HG03280 (cell line): ENCODE data around the gene KYNU.
"Not testable (repeated sequence)": the region's sequence is repeated elsewhere in the genome, so short reads cannot be mapped to it uniquely, and the experiment has no call there.

Source experiments
- ATAC-seq: cut with Tn5 transposase; IDR thresholded peaks from one replicate; pipeline ENCODE4 v1.9.1; 2021; ENCODE audit warnings: mild to moderate bottlenecking, moderate library complexity; ENCODE audit not compliant: unreplicated experiment

KYNU gene

DNA sequence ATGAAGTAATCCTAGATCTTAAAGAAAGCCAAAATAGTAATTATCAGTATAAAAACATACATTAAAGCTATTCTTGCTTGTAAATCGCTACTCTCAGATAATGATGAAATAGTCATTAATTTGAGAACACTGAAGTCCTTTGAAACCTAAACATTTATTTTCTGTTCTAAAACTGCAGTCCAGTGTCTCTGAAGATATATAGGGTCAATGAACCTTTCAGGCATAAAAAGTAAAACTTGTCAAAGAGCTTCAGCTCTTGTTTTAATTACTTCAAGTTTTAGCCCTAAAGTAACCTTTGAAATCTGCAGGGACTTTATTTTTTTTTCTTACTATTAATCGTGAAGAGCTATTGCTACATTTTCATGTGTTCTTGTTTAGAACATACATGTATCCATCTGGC is 116.3 kb downstream of the KYNU start:
- no peak for ATAC-seq

GRCh38 chr2:142994665-142995064 is 117.2 kb downstream of the KYNU start:
- no peak for ATAC-seq

GRCh38 chr2:142997231-142997630 is 119.8 kb downstream of the KYNU start:
- no peak for ATAC-seq

- no peak for ATAC-seq
Observed at GRCh38 chr2:143000599-143000998, 123.1 kb downstream of the KYNU start.

- ATAC-seq, result no peak
Observed at GRCh38 chr2:143001501-143001900, 124.0 kb downstream of the KYNU start.

- ATAC-seq, result no peak
Observed at GRCh38 chr2:143015656-143016055, 138.2 kb downstream of the KYNU start.

DNA sequence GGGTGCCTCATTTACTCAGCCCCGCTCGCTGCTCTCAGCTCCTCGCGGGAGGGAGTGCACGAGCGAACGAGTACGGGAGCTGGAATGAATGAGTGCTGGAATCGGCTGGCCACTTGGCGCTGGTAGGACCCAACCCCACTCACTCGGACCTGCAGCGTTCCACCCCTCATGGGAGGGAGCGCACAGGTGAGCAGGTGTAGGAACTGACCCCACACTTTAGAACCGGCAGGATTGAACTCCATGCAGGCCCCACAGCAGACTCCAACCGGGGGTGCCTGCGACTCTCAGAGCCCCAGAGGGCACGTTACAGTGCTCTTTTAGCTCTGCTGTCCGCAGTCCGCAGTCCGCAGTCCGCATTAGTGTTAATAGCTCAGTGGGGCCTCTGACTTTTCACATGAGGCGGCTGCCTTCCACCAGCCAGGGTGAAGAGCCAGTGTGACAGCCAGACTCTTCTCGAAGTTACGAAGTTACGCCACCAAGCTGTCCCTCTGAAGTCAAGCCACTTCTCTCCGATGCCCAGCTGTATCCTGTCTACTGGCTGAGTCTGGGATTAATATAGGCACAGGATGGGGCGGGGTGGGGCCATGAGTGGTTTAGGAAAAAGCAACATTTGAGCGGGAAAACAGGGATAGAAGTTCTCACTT is 149.1 kb downstream of the KYNU start:
- ATAC-seq, result no peak

GRCh38 chr2:143029141-143029540 is 151.7 kb downstream of the KYNU start:
- ATAC-seq, result no peak

DNA sequence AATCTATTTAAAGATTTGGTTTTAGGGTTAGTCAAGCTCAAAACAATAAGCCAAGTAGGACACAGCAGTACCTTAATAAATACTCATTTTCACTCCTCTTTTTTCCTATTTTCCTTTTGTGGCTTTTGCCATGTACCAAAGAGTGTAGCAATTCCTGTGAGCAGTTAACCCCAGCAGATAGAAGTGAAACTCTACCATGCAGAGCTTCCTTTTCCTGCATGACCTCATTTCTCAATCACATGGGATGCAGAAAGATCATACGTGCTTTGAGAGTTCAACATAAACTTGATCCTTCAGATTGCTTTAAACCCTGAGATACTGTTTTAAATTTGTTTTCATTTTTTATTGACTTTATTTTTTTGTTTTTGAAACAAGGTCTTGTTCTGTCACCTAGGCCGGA is 152.7 kb downstream of the KYNU start:
- no peak for ATAC-seq

DNA sequence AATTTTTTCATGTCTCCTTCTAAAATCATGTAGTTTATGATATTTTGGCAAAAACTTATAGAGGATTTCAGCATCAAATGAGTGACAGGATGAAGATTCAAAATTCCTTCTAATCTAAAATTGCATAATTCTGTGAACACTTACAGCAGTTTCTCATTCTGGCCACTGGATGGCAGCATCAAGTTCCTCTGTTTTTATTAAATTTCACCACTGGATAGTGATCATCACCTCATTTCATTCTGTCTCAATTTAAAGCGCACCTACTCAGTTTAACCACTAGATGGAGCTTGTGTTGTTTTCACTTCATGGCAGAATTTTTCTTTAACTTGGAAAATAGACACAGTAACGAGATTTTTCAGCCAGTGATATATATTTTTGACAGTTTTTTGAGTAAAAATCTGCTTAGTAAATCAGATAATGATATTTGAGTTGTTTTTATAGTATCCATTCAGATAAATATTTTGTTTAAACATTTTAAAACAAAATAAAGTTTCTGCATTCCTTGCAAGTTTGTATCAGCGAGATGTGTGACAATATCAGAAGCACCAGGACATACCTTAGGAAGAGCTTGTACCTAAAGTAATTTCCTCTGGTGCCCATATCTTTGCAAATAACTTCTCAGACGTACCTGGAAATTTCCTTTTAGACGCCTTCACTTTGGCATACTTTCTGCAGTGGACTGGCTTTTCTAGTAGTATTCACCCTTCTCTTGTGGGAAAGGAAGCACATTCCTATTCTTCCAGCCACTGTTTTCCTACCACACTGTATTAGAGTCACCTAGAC is 157.0 kb downstream of the KYNU start:
- ATAC-seq, result peak; percentile 96

DNA sequence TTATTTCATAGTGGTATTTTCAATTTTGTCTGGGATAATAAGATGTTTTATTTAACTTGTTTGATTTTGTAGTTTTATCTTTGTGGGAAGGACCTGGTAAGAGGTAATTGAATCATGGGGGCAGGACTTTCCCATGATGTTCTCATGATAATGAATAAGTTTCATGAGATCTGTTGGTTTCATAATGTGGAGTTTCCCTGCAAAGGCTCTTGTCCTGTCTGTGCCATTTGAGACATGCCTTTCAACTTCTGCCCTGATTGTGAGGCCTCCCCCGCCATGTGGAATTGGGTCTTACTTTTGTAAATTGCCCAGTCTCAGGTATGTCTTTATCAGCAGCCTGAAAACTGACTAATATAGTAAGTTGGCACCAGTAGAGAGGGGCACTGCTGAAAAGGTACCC is 174.0 kb downstream of the KYNU start:
- no peak for ATAC-seq

GRCh38 chr2:143053437-143053836 is 176.0 kb downstream of the KYNU start:
- not testable (repeated sequence) for ATAC-seq

DNA sequence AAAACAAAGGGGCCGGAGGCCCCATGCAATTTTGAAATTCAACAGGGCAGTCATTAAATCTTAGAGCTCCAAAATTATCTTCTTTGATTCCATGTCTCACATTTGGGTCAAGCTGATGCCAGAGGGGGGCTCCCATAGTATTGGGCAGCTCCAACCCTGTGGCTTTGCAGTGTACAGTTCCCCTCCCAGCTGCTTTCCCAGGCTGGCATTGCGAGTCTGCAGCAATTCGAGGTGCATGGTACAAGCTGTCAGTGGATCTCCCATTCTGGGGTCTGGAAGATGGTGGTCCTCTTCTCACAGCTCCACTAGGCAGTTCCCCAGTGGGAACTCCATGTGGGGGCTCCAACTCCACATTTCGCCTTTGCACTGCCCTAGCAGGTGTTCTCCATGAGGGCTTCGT is 179.1 kb downstream of the KYNU start:
- ATAC-seq, result no peak

GRCh38 chr2:143058851-143059250 is 181.4 kb downstream of the KYNU start:
- no peak for ATAC-seq

GRCh38 chr2:143063612-143064200 is 186.2 kb downstream of the KYNU start:
- ATAC-seq, result no peak

DNA sequence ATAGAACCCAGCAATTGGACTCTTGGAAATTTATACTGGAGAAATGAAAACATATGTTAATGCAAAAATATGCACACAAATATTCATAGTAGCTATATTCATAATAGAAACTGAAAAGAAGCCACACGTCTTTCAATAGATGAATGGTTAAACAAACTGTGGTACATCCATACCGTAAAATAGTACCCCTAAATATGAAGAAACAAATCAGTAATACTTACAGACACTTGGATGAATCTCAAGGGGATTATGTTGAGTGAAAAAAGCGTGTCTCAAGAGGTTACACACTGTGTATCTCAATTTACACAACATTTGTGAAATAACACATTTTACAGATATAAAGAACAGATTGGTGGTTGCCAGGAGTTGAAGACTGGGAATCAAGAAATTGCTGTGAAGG is 190.6 kb downstream of the KYNU start:
- no peak for ATAC-seq

DNA sequence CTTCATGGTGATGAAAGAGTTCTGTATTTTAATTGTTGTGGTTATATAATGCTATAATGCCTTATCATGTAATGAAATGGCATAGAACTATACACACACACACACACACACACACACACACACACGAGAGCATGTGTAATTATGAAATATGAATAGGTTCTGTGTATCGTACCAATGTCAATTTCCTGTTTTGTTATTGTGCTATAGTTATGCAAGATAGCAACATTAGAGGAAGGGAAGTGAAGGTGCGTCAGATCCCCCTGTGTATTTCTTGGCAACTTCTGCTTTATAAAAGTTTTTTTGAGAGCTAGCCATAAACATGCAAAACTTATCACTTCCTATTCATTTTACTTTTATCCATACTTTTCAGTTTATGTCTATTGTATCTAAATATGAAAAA is 191.0 kb downstream of the KYNU start:
- no peak for ATAC-seq

- no peak for ATAC-seq
Observed at GRCh38 chr2:143070704-143071103, 193.2 kb downstream of the KYNU start.

DNA sequence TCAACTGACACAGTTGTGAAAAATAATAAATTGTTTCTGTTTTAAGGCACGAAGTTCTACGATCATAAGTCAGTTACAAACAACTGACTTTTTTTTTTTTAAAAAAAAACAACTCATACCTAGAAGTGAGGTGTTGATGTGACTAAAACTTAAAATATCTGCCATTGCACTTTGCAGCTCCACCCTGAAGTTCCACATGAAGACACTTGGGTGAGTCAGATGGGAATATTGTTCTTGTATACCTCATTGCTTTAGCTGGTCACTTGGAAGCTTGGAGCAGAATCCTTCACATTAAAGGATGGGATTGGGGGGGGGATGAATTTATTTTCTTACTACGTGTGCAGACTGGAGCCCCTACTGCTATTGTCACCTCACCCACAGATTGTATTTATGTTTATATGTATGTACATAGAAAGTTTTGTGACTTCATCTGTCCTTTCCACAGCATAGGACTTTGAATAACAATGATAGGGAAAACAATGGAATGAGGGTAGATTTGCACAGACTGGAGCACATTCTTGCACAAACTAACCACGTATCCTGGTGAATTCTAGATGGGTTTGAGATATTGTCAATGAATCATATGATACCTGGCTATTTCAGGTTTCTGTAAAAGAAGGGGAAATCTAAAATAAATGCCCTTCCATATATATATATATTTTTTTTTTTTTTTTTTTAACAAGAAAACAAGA is 193.9 kb downstream of the KYNU start:
- ATAC-seq, result no peak

DNA sequence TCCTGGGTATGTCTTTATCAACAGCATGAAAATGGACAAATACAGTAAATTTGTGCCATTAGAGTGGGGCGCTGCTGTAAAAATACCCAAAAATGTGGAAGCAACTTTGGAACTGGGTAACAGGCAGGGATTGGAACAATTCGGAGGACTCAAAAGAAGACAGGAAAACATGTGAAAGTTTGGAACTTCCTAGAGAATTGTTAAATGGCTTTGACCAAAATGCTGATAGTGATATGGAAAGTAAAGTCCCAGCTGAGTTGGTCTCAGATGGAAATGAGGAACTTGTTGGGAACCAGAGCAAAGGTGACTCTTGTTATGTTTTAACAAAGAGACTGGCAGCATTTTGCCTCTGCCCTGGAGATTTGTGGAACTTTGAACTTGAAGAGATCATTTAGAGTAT is 197.4 kb downstream of the KYNU start:
- ATAC-seq, result not testable (repeated sequence)

DNA sequence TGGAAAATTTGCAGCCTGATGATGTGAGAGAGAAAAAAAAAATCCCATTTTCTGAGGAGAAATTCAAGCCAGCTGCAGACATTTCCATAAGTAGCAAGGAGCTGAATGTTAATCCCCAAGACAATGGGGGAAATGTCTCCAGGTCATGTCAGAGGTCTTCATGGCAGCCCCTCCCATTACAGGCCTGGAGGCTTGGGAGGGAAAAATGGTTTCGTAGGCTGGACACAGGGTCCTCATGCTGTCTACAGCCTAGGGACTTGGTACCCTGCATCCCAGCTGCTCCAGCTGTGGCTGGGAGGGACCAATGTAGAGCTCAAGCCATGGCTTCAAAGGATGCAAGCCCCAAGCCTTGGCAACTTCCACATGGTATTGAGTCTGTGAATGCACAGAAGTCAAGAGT is 198.2 kb downstream of the KYNU start:
- no peak for ATAC-seq

- ATAC-seq, result no peak
Observed at GRCh38 chr2:143078104-143078503, 200.6 kb downstream of the KYNU start.
